ENCODE data around the gene CXCL6.
A peak's percentile ranks its signal among the peaks of the same experiment; 100 is the strongest.

CXCL6 gene

GRCh38 chr4:73850261-73850970 lies 13.9 kb downstream of the CXCL6 start:
- no peak for DNase-seq (ENCODE audit: low read depth)
- no peak for TF ChIP-seq CTCF (conservative IDR thresholded peaks at IDR 0.05; ENCODE audit: low read length)
- no peak overlapping the region for H3K4me3 ChIP-seq (ENCODE audit: low read length)

GRCh38 chr4:73851293-73851692 lies 14.8 kb downstream of the CXCL6 start:
- no peak overlapping the region for H3K4me3 ChIP-seq (ENCODE audit: low read length)
- no peak for TF ChIP-seq CTCF (conservative IDR thresholded peaks at IDR 0.05; ENCODE audit: low read length)
- no peak for DNase-seq (ENCODE audit: low read depth)

GRCh38 chr4:73852771-73853170 lies 16.3 kb downstream of the CXCL6 start:
- TF ChIP-seq CTCF (conservative IDR thresholded peaks at IDR 0.05; ENCODE audit: low read length) = no peak

GRCh38 chr4:73853246-73853704 lies 16.8 kb downstream of the CXCL6 start, which contains the start of gene PF4V1:
TSS of gene PF4V1 (plus strand) at chr4:73853296. CDS start at chr4:73853363, 67 bp downstream.
- no peak for DNase-seq (ENCODE audit: low read depth)
- TF ChIP-seq CTCF (conservative IDR thresholded peaks at IDR 0.05; ENCODE audit: low read length) = peak; percentile 42
- peak within 1 kb of the TSS; percentile 41 for H3K4me3 ChIP-seq (ENCODE audit: low read length)

More at GRCh38 chr4:73852771-73853170, 16.3 kb downstream of the CXCL6 start:
- H3K4me3 ChIP-seq (ENCODE audit: low read length) = no peak overlapping the region
- DNase-seq (ENCODE audit: low read depth) = no peak

GRCh38 chr4:73853718-73854473 lies 17.4 kb downstream of the CXCL6 start:
- no peak for TF ChIP-seq CTCF (conservative IDR thresholded peaks at IDR 0.05; ENCODE audit: low read length)
- no peak for DNase-seq (ENCODE audit: low read depth)
- H3K4me3 ChIP-seq (ENCODE audit: low read length) = peak overlapping the region; percentile 41; the same call in 1 of the 2 replicates

GRCh38 chr4:73855406-73855805 lies 18.9 kb downstream of the CXCL6 start:
- no peak overlapping the region for H3K4me3 ChIP-seq (ENCODE audit: low read length)
- DNase-seq (ENCODE audit: low read depth) = no peak
- TF ChIP-seq CTCF (conservative IDR thresholded peaks at IDR 0.05; ENCODE audit: low read length) = no peak

All from AG10803 (cell line).